GM20000 (cell line): ENCODE results near the gene APOC1.
"Not testable (repeated sequence)": the region's sequence is repeated elsewhere in the genome, so short reads cannot be mapped to it uniquely, and the experiment has no call there.

ENCODE experiments used
- DNase-seq: peaks from one replicate; pipeline ENCODE4 v3.0.0; 2012; ENCODE audit warnings: low spot score
- CTCF ChIP-seq: IDR thresholded peaks from 2 replicates; pipeline ENCODE4 v1.5.1; 2012; ENCODE audit warnings: mild to moderate bottlenecking, control low read depth; ENCODE audit errors: extremely low read depth, missing control alignments

The APOC1 gene

DNA sequence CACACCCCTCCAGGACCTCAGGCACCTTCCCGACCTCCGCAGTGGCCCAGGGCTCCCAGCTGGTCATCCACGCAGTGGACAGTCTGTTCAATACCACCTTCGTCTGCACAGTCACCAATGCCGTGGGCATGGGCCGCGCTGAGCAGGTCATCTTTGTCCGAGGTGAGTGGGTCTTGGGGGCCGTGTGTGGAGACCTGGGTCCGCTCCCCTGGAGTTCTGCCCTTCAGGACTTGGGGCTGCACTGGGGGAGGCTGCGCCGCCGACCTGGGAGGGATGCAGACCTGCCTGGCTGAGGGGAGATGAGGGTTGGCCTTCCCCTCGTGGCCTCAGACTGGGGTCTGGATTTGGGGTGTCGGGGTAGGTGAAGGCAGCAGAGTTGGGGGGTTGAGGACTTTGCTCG is 40.1 kb upstream of the APOC1 start:
- no peak for DNase-seq
- TF ChIP-seq CTCF = no peak

DNA sequence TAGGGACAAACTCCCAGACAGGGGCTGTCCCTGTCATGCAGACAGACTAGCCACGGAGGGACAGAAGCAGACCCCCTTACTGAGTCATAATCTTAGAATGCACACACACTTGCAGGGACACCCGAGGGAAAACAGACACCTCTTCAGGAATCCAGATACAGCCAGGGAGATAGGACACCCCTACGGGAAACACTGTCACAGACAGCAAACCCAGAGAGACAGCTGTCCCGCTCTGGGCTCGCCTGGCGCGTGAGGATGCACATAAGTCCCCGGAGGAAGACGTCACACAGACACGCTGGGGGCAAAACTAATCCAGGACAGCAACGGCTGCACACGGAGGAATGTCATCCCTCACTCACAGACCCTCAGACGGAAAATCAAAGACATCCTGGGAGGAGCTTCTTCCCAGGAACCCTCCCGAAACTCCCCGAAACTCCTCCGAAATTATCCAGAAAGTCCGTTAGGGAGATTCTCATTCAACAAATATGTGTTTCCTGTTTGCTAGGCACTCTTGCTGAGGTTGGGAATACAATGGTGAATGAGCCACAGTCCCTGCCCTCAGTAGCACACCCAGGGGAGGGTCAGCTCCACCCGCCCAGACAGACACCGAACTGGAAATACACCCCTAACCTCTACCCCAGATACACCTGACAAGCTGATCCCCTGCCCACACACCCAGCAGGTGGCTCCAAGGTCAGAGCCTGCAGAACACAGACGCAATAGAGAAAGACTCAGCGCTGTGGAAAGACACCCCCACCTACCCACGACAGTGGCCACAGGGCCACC is 38.5 kb upstream of the APOC1 start:
- DNase-seq = no peak
- no peak for TF ChIP-seq CTCF

DNA sequence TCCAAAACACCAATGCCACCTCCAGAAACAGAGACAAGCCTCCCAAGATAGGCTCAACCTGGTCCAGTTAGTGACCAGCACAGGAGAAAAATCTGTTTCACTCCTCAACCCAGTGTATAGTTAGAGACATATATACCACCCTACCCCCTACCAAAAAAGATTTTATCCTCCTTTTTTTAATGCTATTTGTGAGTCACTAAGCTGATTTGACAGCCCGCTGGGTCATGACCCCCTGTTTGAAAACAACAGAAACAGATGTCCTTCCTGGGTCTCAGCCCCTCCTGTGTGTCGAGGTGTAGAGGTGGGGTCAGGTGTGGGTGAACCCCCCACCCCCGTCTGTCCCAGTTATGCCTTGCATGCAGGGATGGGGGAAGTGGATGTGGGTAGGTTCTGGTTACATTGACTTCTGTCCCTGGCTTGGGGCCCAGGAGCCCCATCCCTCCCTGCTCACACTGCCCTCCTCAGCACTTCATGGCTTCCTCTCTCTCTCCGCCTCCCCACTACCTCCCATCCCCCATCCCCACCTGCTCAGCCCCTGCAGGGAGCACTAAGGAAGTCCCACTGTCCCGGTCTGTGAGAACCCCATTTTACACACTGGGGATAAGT is 37.4 kb upstream of the APOC1 start:
- TF ChIP-seq CTCF = no peak
- DNase-seq = no peak

DNA sequence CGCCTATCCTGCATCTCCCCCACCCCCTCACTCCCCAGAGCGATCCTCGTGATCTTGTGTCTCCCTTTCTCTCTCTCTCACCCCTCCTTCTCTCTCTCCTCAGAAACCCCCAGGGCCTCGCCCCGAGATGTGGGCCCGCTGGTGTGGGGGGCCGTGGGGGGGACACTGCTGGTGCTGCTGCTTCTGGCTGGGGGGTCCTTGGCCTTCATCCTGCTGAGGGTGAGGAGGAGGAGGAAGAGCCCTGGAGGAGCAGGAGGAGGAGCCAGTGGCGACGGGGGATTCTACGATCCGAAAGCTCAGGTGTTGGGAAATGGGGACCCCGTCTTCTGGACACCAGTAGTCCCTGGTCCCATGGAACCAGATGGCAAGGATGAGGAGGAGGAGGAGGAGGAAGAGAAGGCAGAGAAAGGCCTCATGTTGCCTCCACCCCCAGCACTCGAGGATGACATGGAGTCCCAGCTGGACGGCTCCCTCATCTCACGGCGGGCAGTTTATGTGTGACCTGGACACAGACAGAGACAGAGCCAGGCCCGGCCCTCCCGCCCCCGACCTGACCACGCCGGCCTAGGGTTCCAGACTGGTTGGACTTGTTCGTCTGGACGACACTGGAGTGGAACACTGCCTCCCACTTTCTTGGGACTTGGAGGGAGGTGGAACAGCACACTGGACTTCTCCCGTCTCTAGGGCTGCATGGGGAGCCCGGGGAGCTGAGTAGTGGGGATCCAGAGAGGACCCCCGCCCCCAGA is 36.1 kb upstream of the APOC1 start:
- no peak for DNase-seq
- no peak for TF ChIP-seq CTCF

DNA sequence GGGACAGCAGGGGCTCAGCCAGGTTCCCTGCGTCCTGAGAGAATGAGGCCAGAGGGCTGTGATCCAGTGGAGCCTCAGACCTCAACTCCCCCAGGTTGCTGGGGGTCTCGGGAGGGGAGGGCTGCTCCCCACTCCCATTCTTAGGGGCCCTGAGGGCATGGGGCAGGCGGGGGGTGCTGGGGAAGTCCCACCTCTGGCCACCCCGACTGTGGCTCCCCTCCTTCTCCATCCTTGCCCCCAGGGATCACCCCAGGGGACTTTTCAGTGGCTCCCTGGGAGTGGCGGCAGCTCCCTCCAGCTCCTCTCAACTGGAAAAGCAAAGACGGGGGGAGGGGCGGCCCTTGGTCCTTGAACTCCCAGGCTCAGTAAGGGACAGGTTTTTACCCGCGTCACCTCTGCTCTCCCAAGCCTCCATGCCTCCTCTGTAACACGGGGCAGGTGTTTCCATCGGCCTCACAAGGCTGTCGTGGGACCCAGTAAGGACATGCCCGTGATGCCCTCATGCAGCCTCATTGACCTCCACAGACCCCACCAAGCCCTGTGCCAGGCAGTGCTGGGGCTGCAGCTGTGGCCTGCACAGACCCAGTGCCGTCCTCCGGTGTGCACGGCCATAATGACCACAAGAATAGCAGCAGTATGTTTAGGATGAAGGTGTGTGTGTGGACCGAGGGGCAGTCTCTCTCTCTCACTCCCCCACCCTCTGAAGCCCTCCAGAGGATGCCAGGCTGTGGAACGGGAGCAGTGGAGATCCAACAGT is 34.9 kb upstream of the APOC1 start:
- no peak for DNase-seq
- no peak for TF ChIP-seq CTCF

- no peak for TF ChIP-seq CTCF
Measured at GRCh38 chr19:44882063-44882462, 32.3 kb upstream of the APOC1 start.

DNA sequence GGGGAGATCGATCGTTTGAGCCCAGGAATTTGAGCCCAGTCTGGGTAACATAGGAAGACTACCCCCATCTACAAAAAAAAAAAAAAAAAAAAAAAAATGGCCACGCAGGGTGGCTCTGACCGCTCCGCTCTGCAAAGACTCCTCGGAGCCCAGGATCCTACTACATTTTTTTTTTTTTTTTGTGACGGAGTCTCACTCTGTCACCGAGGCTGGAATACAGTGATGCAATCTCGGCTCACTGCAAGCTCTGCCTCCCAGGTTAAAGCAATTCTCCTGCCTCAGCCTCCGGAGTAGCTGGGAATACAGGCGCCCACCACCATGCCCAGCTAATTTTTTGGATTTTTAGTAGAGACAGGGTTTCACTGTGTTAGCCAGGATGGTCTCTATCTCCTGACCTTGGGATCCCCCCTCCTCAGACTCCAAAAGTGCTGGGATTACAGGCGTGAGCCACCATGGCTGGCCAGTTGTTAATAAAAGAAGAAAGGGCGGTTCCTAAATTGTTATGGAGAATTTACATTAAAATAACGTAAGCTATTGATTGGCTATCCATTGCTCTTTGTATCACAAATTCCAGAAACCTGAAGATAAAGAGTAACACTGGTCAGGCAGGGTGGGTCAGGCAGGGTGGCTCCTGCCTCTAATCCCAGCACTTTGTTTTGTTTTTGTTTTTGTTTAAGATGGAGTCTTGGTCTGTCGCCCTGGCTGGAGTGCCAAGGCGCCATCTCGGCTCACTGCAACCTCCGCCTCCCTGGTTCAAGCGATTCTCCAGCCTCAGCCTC is 31.6 kb upstream of the APOC1 start:
- not testable (repeated sequence) for DNase-seq

More at GRCh38 chr19:44882063-44882462, 32.3 kb upstream of the APOC1 start:
- DNase-seq = no peak
